Measurements from ENCODE around the gene RNU2-63P. TPM values are rescaled to one million over a fixed set of nuclear protein-coding genes. Genes with fewer than 3 reads are reported as not detected.
"Not testable (repeated sequence)": the region's sequence is repeated elsewhere in the genome, so short reads cannot be mapped to it uniquely, and the experiment has no call there.

Gene RNU2-63P
- total RNA-seq, 4 donors from 2014 or later: not detected

GRCh38 chr2:88019985-88020384 lies 3.6 kb upstream of the RNU2-63P start:
- no peak overlapping the region for H3K4me3 ChIP-seq (ENCODE audit: low read depth, poor library complexity, severe bottlenecking)
- TF ChIP-seq CTCF (IDR thresholded peaks at IDR 0.05) (no peak), POLR2A (IDR thresholded peaks at IDR 0.05) (no peak)
- 63 to 72% methylated on average over 3 of the region's 3 CpGs for WGBS, 2 donors
- intact Hi-C loops (cut with DNase I; ENCODE audit: low total_unique reads): no loop called here
- DNase-seq (ENCODE audit: low spot score in 2 of 2): no peak

- TF ChIP-seq CTCF (IDR thresholded peaks at IDR 0.05): no peak
- TF ChIP-seq POLR2A (IDR thresholded peaks at IDR 0.05): no peak
- DNase-seq (ENCODE audit: low spot score in 2 of 2): no peak
- intact Hi-C loops (cut with DNase I; ENCODE audit: low total_unique reads): no loop called here
- WGBS, 2 donors: 77 to 78% methylated on average over 6 of the region's 6 CpGs
- H3K4me3 ChIP-seq (ENCODE audit: low read depth, poor library complexity, severe bottlenecking): no peak overlapping the region
Measured at GRCh38 chr2:88018909-88019308, 2.6 kb upstream of the RNU2-63P start.

- DNase-seq (ENCODE audit: low spot score in 2 of 2): peak in 1 of 2 donors; percentile 32
- H3K4me3 ChIP-seq (ENCODE audit: low read depth, poor library complexity, severe bottlenecking); intact Hi-C loops (cut with DNase I; ENCODE audit: low total_unique reads): not testable (repeated sequence)
- 84 to 85% methylated on average over 11 of the region's 11 CpGs for WGBS, 2 donors
Measured at GRCh38 chr2:88018077-88018805, 1.9 kb upstream of the RNU2-63P start.

- 79 to 82% methylated on average over 2 of the region's 2 CpGs for WGBS, 2 donors
- H3K4me3 ChIP-seq (ENCODE audit: low read depth, poor library complexity, severe bottlenecking); intact Hi-C loops (cut with DNase I; ENCODE audit: low total_unique reads); DNase-seq (ENCODE audit: low spot score in 2 of 2): not testable (repeated sequence)
Measured at GRCh38 chr2:88017780-88018038, 1.4 kb upstream of the RNU2-63P start.

GRCh38 chr2:88016960-88017779 lies 823 bp upstream of the RNU2-63P start:
- peak in 1 of 2 donors; percentile 90 for DNase-seq (ENCODE audit: low spot score in 2 of 2)
- WGBS, 2 donors: 30 to 34% methylated on average over 44 to 46 of the region's 46 CpGs
- H3K4me3 ChIP-seq (ENCODE audit: low read depth, poor library complexity, severe bottlenecking): peak overlapping the region; percentile 40
- TF ChIP-seq POLR2A (IDR thresholded peaks at IDR 0.05) (no peak), CTCF (IDR thresholded peaks at IDR 0.05) (no peak)
- intact Hi-C loops (cut with DNase I; ENCODE audit: low total_unique reads): no loop called here

- intact Hi-C loops (cut with DNase I; ENCODE audit: low total_unique reads): no loop called here
- TF ChIP-seq POLR2A (IDR thresholded peaks at IDR 0.05) (no peak), CTCF (IDR thresholded peaks at IDR 0.05) (no peak)
- no peak for DNase-seq (ENCODE audit: low spot score in 2 of 2)
- 64 to 75% methylated on average over 1 of the region's 1 CpG for WGBS, 2 donors
- H3K4me3 ChIP-seq (ENCODE audit: low read depth, poor library complexity, severe bottlenecking): no peak overlapping the region
Measured at GRCh38 chr2:88011011-88011410, 5.3 kb downstream of the RNU2-63P start.
